HG03097 (cell line): ENCODE data around the gene PPP1R14B.

Experiments
- ATAC-seq: cut with Tn5 transposase; IDR thresholded peaks from one replicate; pipeline ENCODE4 v1.9.1; 2021; ENCODE audit not compliant: unreplicated experiment, low FRiP score

PPP1R14B gene, protein sequence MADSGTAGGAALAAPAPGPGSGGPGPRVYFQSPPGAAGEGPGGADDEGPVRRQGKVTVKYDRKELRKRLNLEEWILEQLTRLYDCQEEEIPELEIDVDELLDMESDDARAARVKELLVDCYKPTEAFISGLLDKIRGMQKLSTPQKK

DNA sequence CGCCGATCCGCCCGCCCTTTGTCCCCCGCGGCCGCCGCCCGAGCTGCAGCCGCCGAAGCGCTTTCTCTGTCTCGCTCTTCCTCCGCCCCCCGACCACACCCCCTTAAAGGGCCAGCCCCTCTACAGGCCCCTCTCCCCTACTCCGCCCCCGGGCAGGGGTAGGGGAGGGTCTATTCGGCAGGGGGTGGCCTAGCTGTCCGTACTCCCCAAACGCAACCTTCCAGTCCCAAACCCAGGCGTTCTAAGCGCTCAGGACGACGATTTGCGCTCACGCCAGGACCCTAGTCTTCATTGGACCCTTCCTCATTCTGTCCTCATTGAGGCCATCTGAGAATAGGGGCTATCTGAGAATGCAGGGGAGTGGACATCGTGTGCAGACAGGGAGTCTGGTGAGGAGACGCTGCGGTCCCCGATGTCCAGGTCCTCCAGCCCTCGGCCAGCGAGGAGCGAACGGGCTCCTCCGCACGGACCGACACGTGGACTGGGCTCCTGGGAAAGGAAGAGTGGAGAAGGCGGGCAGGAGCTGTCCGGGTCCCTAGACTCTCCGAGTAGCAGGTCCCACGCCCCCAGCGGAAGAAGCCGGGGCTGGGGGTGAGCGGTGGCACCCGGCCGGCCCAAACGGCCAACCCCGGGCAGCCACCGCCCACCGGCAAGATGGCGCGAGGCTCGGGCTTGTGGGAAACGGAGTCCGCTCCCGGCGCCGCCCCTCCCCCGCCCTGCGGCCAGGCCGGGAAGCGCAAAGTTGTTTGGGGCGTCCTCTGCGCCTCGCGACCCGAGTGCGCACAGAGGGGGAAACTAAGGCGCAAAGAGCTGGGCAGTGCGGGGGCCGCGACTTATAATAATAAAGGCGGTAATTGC lies at the start of gene PPP1R14B:
Gene PPP1R14B, minus strand, starts transcription at position 73 of the 858 bp plus-strand sequence. CDS start 270 bp downstream, outside the sequence.
- peak; percentile 32 for ATAC-seq

DNA sequence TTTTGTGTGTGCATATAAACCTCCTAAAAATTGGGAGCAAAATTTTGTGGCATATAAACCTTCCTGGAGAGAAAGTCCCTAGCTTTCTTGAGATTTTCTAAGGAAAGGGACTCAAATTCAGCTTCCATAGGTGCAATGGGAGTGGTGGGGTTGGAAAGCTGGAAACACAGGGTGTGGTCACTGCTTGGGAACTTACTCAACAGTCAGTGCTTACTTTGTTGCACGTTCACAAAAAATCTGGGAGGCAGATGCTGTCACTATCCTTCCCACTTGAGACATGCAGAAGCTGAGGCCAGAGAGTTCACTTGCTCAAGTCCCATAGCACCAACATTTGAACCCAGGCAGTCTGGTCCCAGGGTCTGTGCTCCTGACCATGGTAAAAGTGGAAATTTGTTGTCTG lies 49.5 kb upstream of the PPP1R14B start:
- ATAC-seq, result no peak

DNA sequence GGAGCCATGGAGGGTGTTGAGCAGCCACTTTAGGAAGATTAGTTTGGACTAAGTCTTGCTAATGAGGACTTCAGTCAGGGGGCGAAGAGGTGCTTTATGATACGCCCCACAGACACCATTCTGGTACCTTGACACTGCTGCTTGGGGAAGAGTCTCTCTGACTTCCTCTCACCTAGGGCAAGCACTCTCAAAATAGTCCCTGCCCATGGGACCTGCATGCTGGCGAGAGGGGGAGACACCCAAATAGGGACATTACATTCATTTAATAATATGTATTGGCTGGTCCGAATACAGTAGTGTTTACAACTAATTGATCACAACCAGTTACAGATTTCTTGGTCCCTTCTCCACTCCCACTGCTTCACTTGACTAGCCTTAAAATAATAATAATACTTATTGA lies 49.0 kb upstream of the PPP1R14B start:
- no peak for ATAC-seq

DNA sequence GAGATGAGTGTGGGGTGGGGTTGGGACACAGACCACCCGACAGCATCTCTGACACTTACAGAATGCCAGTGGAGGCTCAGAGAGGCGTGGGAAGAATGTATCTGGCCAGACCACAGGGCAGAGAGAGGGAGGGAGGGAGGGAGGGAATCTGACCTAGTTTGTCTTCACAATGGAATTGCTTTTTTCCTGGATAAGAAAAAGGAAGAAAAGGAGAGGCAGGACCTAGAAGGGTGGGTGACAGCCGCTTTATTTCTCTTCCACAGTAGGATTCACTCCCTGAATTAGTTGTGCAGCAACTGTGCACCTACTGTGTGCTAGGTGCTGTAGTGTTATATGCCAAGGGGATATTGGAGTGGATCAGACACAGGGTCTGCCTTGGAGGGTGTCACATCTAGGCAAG lies 48.0 kb upstream of the PPP1R14B start:
- no peak for ATAC-seq

DNA sequence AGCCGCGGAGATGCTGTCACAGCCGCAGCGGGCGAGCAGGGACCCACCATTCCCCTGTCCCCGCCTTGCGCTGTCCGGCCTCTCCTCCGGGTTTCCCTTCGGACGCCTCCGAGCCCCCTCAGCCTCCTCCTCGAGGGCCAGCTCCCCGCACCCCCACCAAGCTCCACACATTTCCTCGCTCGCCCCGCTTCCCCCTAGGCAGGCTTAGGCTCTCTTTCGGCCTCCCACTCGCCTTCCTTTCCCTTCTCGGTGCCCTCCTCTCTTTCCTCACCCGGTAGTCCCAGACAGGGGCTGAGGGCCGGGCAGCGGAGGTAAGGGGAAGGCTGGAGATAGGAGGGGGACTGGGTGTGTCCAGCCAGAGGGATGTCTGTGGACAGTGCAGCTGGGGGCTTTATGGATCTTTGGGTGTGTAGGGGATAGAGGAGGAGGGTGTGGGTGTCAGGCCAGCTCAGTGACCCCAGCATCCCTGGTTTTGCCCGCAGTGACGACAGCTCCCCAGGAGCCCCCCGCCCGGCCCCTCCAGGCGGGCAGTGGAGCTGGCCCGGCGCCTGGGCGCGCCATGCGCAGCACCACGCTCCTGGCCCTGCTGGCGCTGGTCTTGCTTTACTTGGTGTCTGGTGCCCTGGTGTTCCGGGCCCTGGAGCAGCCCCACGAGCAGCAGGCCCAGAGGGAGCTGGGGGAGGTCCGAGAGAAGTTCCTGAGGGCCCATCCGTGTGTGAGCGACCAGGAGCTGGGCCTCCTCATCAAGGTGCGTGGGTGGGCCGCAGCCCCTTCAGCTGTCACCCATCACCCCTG lies 45.9 kb upstream of the PPP1R14B start:
- ATAC-seq, result no peak

DNA sequence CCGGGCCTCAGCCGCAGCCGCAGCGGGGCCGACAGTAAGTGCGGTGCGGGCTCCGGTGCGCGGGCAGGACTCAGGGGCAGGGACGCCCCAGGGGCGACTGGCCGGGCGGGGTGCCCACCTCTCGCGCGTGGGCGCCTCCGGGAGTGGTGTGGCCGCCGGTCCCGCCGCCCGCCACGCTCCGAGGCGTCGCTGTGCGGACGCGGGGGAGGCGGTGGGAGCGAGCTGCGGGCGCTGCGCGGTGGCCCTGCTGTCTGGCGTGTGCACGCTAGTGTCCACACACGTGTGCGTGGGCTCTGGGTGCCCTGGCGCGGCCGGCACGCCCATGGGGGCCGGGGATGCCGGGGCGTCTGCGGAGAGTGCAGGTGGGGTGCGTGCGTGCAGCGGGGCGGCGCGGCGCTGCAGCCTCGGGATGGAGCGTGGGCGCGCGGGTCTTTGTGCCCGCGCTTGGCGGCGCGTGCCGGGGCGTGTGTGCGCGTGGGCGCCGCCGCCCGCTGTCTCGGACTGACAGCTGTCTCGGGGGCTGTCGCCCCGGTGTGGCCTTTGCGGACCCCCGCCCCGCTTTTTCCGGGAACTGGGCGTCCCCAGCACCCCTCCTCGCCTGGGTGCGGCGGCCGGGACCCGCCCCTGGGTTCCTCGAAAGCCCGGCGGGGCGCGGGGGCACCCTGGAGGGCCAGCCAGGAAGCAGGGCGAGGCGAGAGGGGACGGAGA lies 45.2 kb upstream of the PPP1R14B start:
- ATAC-seq, result no peak

DNA sequence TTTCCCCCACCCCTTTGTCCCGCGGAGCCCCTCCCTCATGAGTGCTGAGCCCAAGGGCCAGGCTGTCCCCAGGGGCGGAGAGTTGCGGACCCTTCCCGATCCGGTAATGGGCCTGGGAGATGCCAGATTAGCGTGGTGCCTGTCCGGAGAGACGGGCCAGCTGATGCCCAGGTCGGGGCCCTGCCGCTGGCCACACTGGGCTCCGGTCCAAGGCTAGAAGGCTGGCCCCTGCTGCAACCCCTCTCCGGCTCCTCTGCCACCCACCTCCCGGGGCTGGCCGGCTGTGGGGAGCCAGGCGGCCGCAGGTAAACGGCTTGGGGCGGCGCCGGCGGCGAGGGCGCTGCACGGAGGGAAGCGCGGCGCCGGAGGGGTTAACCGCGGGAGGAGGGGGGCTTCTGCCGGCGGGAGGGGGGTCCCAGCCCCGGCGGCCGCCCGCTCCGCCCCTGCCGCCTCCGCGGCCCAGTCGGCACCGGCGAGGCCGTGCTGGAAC lies 44.6 kb upstream of the PPP1R14B start, which contains the start of gene KCNK4:
Gene KCNK4, plus strand, starts transcription at position 41 of the 490 bp plus-strand sequence. CDS start 1,717 bp downstream, outside the sequence.
- ATAC-seq, result no peak

DNA sequence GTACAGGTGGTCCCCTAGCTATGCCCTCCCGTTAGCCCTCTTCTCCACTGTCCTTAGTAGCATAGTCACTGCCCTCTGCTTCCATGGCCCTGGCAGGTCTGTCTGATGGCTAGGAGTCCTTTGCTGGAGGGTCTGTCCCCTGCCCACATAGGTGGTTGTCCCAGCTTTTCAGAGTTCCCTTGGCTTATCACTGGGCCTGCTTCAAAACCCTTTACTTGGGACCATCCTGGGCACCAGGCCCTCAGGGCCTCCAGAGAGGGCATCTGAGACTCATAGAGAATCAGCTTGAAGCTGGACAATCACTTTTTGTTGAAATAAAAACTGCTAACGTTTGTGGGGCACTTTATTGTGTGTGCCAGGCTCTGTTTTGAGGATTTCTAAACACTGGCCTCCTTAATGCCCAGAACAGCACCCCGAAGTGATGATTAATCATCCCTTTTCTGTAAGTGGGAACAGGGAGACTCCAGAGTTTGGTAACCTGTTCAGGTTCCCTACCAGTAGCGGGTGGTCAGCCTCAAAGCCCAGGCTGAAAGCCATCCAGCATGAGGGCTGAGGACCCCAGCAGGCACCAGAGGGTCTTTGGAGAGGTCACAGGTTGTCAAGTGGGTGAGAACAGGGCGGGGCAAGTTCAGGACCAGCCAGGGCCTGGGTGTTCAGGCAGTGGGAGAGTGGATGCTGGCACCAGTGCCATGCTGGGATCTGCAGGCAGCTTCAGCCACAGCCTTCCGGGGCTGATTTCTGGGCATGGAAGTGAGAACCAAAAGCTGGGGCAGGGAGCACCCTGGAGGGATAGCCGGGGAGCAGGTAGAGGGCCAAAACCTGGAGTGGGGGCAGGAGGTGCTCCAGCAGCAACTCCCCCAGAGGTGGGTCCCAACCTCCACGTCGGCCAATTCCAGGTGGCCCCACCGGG lies 43.9 kb upstream of the PPP1R14B start:
- no peak for ATAC-seq

DNA sequence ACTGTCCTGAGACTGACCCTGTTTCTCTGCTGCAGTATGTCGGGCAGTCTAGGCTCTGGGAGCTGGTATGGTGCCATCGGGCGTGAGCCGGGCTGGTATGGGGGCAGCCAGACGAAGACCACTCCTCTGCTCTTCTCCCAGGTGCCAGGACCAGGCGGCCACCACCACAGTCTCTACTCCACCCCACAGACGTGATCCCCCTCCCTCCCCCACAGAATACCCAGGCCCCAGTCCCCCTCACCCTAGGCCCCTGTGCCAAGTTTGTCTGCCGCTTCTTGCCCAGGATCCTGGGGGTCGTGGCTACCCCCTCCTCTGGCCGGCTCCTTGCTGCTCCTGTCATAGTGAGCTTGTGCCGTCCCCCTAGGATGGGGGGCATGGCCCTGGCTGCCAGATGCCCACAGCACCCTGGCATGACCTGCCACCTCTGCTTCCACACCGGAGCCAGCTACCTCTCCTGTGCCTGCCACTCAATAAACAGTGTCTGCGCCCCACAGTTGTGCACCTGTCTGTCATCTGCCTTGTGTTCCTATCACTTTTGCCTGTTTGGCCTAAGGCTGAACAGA lies 42.3 kb upstream of the PPP1R14B start:
- ATAC-seq, result no peak

DNA sequence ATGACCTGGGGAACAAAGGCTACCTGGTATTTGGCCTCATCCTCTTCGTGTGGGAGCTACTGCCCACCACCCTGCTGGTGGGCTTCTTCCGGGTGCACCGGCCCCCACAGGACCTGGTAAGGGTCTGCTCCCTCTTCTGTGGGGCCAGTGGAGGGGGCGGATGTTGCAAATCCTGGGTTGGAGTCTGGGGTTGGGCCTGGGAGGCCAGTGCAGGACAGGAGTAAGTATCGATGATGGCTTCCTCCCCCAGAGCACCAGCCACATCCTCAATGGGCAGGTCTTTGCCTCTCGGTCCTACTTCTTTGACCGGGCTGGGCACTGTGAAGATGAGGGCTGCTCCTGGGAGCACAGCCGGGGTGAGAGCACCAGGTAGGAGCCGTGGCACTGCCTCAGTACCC lies 41.6 kb upstream of the PPP1R14B start:
- no peak for ATAC-seq

DNA sequence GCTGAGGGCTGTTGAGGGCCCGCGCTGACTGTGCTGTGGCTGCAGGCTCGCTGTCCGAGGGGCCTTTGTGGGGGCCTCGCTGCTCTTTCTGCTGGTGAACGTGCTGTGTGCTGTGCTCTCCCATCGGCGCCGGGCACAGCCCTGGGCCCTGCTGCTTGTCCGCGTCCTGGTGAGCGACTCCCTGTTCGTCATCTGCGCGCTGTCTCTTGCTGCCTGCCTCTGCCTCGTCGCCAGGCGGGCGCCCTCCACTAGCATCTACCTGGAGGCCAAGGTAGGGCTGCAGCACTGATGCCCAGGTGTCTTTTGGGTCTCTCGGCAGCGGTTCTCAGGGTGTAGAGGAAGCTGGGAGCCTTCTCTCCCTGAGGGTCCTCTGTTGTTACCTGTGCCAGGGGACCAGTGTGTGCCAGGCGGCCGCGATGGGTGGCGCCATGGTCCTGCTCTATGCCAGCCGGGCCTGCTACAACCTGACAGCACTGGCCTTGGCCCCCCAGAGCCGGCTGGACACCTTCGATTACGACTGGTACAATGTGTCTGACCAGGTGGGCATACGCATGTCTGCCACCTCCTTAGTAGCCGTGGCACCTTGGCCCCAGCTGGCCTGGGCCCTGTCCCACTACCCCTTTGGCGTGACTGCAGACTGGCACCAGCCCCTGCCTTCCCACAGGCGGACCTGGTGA lies 41.1 kb upstream of the PPP1R14B start:
- ATAC-seq, result no peak

DNA sequence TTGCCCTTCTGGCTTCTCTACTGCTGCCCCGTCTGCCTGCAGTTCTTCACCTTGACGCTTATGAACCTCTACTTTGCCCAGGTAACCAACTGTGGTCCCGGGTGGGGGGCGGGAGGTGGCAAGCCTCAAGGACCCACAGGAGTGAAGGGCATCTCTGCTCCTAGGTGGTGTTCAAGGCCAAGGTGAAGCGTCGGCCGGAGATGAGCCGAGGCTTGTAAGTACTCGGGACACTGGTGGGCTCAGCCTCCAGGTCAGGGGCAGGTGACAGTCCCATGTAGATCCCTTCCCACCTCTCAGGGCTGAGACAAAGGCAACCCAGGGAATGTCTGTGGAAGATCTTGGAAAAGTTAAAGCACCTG lies 40.0 kb upstream of the PPP1R14B start:
- no peak for ATAC-seq

DNA sequence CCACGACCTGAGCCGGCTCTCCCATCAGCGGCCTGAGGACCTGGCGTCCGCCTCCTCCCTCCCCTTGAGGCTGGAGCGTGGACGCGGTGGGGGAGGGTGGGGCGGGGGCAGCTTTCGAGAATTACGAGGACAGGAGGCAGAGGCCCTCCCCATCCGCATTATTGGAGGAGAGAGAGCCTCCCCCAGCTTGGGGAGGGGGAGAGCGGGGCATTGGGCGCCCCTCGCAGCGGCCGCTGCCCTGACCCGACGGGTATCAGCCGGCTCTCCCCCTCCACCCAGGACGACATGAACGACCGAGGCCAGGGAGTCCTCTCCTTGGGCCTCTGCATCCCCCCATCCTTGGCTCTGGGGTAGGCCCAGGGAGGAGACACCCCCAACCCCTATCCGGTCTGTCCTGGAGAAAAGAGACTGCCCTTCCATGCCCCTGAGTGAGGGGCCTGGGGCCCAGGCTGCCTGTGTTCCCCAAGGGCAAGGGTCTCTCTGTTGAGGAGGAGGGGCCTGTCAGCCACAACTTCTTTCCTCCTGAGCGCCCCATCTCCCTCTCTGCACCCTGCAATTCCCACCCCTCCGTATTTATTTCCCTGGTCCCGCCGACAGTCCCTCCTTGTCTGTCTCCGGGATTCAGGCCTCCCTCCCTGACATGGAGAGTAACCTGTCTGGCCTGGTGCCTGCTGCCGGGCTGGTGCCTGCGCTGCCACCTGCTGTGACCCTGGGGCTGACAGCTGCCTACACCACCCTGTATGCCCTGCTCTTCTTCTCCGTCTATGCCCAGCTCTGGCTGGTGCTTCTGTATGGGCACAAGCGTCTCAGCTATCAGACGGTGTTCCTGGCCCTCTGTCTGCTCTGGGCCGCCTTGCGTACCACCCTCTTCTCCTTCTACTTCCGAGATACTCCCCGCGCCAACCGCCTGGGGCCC lies 39.4 kb upstream of the PPP1R14B start:
- ATAC-seq, result no peak

DNA sequence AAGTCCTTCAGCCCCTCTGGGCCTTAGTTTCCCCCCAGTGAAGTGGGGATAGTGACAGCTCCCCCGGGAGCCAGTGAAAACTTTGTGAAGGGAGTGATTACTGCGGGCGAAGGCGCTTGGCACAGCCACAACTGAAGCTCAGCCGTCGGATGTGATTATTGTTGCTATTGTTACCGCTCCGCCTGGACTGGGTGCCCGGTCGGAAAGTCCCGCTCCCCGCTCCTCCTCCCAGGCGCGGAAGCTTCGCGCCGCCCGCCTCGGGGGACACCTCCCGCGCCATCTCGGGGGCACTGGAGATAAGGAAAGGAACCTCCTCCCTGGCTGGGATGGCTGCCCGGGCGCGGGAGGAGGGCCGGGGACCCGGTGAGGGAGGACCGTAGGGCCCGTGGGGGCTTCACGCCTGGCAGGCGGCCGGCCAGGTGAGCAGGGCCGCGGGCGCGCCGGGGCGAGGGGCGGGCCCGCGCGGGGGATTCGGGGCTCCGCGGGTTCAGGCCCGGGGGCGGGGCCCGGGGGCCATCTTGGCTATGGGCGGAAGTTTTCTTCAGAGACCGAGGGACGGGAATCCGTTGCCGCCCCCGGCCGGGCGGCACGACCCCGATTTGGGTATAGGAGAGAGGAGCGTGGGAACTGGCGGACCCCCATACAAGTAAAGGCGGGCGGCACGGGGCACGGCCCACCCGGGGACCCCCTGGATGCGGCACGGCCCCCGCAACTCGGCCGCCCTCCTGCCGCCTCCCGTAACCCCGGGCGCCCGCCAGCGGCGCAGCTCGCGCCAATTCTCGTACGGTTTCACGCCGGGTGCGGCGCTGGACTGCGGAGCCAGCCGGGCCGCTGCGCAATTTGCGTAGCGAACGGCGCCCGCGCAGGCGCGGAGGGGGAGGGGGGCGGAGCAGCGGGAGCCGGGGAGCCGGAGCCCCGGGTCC lies 38.5 kb upstream of the PPP1R14B start, which contains the start of gene GPR137:
Gene GPR137, plus strand, starts transcription at position 887 of the 923 bp plus-strand sequence. CDS start 677 bp downstream, outside the sequence.
- peak; percentile 58 for ATAC-seq

DNA sequence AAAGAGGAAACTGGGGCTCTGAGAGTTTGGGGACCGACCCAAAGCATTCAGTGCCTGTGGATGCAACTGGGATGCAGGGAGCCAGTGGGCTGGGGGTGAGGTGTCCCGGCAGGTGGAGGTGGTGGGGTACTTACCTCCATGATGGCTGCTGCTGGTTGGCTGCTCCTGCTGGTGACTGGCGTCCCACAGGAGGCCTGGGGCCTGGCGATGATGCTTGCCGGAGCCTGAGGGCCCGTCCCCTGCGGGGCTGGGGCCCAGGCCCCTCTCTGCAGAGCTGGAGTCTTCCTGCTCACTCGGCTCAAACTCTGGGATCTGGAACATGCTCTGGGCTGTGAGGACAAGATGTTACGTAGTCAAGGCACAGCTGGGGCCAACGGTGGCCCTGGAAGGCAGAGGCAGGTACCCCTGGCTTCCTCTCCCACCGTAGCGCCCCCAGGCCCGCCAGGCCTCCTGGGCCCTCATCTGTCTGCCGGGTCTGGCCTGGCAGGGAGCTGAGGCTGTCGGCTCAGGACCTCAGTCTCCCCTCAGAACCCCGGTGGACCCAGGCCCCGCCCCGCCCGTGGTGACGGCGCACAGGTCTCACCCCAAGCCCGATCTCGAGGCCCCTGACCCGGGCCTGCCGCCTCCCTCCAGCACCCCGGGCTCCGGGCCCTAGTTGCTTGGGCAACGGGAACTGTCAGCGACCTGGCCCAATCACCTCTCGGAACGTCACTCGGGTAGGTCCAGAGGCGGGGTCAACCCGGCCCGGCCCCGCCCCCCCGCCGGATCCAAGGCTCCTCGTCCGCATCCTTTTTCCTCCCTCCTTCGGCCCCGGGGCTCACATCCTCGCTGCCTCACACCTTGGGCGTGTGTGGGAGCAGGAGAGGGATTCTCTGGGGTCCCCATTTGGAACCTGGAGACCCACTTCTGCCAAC lies 37.6 kb upstream of the PPP1R14B start, which contains the start of gene BAD:
Gene BAD, minus strand, starts transcription at position 618 of the 914 bp plus-strand sequence. Its CDS starts 297 bp downstream, at position 321.
- ATAC-seq, result peak; percentile 49
